GM19193 (cell line): ENCODE measurements around the gene RAPH1.

Experiments used
- POLR2A ChIP-seq: IDR thresholded peaks from 4 replicates; pipeline ENCODE4 v1.6.1; 2011; ENCODE audit not compliant: insufficient read depth, insufficient read length; ENCODE audit errors: extremely low read depth

The RAPH1 gene

DNA sequence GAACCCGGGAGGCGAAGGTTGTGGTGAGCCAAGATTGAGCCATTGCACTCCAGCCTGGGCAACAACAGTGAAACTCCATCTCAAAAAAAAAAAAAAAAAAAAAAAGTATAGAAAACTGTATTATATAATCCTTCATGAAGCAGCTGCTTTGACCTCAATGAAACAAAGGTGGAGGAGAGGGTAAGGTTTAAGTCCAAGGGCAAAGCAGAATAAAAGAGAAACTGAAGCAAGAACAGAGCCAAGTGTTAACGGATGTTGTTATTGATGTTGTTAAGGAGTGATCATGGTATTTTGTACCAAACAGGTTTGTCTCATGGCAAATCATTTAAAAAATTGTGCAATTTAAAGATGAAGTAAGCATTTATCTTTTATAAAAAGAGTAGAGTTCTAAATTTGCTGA lies 7.4 kb downstream of the RAPH1 start:
- TF ChIP-seq POLR2A = no peak

DNA sequence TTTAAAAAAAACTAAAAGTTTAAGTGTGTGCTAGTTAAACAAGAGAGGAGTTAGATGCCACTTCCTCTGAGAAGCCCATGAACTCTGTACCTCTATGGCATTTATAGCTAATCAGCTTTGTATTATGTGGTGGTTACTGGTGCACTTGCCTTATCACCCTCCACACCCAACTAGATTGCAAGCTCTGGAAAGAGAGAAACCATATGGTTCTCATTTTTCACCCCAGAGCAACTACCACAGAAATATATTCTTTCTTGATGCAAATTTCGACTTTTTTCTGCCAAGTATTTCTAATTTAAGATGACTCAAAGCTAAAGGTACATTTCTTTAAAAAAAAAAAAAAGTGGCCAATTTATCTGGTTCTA lies 24.2 kb downstream of the RAPH1 start:
- no peak for TF ChIP-seq POLR2A

DNA sequence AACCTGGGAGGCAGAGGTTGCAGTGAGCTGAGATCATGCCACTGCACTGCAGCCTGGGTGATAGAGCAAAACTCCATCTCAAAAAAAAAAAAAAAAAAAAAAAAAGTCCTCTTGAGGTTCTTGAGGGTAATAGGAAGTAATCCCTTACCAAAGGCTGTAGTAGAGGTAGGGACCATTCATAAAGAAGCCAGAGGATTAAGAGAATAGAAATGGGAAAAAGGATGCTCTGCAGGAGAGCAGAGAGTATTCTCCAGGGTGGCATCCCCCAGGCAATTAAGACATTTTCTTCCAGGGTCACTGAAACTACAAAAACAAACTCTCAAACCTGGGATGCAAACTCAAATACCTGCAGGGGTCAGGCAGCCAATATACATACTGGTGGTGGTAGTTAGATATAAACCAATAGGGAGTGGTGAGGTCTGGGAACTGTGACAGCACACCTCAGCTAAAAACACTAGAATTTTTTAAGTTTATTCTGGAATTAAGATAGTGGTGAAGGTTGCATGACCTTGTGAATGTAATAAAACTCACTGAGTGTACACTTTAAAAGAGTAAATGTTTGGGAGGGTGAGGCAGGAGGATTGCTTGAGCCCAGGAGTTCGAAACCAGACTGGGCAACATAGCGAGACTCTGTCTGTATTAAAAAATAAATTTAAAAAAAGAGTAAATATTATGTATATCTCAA lies 24.7 kb downstream of the RAPH1 start:
- no peak for TF ChIP-seq POLR2A

DNA sequence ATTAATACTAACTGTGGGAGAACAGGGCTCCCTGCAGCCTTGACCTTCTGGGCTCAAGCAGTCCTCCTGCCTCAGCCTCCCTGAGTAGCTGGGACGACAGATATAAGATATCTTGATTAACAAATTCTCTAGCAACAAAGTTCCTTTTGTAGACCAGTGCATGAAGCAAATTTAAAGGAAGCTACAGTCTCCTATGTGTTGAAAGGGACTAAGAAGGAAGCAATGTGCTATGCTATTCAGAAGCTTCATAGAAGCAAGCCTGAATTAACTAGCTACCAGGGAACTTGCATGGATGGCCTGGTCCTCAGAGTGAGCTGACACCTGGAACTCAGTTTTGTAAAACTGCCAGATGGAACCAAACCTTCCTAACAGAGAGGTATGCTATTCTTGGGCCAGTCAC lies 33.2 kb downstream of the RAPH1 start:
- no peak for TF ChIP-seq POLR2A

DNA sequence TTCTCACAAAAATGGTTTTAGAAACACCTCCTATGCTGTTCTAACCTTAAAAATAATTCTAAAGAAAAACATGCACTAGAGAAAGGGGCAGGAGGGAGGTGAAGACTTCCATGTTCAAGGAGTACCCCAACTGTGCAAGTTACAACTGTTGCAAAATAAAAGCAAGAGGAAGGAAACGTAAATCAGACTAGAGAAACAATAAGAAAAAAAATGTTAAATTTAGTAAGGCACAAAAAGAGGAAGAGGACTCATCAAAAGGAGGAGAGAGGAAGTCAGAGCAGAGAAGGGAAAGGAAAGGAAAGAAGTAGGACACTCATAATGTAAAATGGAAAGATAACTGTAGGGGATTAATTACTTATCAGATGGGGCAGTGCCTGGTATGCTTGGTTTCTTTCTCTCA lies 34.1 kb downstream of the RAPH1 start:
- no peak for TF ChIP-seq POLR2A

DNA sequence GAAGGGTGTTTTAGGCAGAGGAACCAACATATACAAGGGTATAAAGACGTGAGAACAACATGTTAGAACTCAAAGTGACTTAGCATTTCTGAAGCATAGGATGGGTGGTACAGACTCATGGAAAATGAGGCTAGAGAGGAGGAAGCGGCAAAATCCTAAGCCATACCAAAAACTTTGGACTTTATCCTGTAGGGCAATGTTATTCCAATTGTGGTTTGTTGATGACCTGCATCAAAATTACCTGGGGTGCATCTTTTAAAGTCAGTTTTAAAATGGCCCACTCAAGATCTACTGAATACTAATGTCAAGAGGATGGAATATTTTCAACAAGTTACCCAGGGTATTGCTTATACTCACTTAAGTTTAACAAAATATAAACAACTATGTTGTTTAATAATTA lies 34.8 kb downstream of the RAPH1 start:
- TF ChIP-seq POLR2A = no peak

DNA sequence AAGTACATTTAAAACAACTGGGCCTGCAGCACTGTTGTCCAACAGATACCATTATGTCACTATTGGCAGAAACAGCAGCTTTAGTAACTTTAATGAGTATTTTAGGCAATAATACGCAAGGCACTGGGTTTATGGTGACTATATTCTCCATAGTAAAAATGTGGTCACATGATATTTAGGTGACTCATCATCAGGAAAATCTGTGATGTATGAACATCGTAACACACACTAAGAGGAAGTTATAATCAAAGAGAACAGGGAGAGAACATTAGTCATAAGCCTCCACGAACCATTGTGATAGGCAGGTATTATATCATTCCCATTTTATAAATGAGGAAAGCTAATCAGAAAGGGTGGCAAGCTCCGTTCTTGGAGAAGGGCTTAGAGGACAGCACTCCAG lies 36.9 kb downstream of the RAPH1 start:
- no peak for TF ChIP-seq POLR2A

DNA sequence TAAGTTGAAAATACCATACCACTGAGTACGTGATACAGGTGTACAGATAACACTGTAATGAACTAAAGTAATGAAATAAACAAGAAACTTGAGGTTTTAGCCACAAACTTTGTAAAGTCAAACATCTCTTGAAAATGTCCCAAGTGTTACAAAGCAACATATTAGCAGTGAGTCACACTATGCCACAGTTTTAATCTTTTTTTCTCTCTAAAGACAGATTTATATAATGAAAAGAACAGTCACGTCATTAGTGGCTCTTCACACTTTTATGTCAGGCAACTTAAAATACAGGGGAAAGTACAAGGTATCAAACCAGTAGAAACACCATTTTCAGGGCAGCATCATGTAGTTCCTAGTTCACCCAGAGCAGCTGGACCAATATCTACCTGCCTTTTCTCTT lies 42.1 kb downstream of the RAPH1 start:
- no peak for TF ChIP-seq POLR2A

DNA sequence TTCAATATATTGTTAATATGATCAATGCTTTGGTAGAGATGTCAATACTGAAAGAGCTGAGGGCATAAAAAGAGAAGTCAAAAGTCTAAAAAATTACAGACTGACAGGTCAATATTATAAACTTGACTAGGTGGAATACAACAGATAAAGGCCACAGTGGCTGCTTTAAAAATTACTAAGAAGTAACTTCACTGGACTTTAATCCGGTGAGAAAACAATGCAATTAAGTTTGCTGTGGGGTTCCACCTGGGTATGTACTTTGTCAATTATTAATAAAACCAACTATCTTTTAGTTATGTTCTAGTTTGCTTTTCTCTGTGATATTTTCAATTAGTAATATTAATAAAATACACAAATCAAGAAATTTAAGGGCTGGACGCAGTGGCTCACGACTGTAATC lies 44.7 kb downstream of the RAPH1 start:
- no peak for TF ChIP-seq POLR2A

DNA sequence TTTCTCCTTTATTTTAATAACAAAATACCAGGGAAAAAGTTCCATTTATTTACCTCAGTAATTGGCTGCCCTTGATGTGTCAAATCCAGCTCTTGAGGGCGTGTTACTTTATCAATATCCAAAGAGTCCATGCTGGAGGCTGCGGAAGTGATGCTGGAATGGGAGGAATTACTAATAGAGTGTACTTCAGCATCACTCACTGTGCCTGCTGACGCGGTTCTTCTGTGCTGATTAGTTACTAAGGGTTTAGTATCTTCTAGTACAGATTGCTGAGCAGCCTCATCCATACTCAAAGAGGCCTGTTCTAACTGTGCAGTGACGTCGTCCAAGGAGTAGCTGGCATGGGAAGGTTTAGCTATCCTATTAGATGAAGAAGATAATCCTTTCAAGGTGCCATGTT lies 45.6 kb downstream of the RAPH1 start:
- TF ChIP-seq POLR2A = no peak

DNA sequence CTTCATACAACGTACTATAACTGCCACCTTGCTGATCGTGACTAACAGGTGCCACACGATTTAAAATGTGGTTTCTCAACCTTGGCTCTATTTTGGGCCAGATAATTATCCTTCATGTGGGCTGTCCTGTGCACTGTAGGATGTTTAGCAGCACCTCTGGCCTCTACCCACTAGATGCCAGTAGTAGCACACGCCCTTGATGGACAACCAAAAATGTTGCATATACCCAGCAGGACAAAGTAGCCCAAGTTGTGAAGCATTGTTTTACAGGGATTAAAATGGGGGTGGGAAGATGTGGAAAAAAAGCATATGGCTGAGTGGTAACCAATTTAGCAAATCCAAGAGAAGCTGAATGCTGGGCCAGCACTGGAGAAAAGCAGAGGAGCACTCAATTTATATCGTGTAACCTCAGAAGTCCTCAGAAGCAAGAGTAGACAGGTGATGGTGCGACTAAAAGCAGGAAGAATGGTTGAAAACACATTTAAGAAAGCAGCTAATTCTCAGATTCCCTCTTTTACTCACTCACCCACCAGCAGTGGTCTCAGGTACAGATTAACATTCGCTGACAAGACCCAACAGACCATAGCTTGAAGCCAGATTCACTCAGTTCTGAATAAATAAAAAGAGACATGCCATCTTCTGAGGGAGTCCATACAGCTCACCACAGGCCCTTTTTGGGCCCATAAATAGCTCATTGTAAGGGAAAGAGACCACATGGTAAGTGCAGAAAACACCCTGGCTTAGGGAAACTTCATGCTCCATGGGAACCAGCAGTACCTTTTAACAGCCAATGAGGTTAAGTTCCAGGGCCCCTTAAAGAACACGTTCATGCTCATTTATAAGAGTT lies 50.6 kb downstream of the RAPH1 start:
- no peak for TF ChIP-seq POLR2A

DNA sequence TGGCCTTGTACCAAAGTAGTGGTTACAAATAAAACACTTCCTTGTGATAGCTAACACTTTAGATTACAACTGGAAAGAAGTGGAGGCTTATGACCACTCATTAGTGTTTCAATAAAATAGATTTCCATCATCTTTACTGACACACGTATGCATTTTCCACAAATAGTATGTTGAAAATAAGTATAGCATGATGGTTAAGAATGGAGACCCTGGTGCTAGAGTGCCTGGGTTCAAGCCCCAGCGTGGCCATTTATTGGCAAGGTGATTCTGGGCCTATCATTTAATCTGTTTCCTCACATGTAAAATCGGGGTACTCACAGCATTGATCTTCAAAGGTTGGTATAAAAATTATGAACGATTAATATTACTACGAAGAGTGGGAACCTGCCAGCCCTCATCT lies 54.5 kb downstream of the RAPH1 start:
- no peak for TF ChIP-seq POLR2A

DNA sequence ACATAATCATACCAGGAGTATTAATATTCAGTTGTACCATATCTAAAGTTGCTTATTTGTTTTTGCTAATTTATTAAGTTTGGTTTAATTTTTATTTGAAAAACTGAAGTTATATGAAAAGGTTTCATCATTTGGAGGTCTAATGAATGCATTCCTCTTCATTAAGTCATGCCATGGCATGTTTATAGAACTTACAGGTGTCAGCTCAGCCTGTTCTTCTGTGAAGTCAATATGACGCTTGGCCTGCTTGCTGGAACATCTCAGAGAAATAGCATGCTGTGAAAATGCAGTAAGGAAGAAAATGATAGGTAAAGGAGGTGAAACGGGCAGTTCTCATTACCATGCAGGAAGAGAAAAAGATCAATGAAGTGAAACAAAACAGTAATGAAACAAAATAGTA lies 58.2 kb downstream of the RAPH1 start:
- no peak for TF ChIP-seq POLR2A

DNA sequence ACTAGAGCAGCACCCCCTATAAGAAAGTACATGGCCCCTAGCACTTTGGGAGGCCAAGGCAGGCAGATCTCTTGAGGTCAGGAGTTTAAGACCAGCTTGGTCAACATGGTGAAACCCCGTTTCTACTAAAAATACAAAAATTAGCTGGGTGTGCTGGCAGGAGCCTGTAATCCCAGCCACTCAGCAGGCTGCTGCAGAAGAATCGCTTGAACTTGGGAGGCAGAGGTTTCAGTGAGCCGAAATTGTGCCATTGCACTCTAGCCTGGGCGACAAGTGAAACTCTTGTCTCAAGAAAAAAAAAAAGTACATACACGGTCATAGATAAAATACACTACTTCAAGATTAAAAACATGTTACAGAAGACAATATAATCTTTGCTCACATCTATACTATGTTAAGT lies 63.8 kb downstream of the RAPH1 start:
- no peak for TF ChIP-seq POLR2A

DNA sequence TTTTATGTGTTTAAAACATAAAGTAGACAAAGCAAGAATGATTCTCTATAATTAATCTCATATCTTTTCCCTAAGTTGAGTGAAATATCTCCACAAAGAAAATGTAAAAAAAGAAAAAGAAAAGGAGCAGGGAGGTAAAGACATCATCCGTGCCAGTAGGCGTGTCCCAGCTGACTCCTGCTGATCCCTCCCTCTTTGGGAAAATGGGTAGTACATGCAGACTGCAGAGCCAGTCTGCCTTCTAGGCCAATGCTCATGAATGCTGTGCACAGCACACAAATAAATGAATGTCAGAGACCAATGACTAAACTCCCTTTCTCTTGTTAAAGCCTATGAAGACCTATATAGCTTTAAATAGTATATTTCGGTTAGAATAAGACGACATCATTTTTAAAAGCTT lies 64.7 kb downstream of the RAPH1 start:
- no peak for TF ChIP-seq POLR2A

DNA sequence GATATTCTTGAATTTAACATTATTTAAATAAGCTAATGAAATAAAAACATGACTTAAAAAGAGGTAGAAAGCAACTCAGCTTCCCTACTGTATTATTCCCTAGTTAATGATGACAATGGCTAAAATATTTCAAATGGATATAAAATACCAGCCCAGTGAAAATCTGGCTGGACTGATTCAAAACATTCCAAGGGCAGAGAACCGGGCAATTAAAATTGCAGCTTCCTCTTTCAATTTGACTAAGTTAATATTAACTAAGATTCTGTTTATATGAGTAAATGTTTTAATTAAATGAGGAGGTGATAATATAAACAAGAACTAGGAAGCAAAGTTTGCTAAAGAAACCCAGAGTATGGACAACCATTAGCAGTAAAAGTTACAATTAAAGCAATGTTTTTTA lies 65.6 kb downstream of the RAPH1 start:
- no peak for TF ChIP-seq POLR2A

DNA sequence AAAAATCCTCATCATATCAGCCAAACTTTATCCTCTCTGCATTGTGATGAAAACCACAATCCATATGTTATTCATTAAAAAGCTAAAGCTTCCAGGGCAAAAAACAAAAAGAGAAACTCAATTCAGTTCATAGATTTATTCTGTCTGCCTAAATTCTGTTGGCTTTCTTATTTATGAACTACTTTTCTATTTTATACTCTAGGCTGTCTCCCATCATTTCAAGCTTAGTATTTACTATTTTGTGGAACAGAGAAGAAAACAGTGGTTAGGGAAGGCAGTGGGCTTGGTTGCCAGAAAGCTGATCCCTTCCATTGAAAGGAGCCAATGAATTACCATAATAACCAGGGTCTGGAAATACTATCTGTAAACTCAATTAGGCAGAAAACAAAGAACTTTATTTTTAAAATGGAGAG lies 71.8 kb downstream of the RAPH1 start:
- no peak for TF ChIP-seq POLR2A

DNA sequence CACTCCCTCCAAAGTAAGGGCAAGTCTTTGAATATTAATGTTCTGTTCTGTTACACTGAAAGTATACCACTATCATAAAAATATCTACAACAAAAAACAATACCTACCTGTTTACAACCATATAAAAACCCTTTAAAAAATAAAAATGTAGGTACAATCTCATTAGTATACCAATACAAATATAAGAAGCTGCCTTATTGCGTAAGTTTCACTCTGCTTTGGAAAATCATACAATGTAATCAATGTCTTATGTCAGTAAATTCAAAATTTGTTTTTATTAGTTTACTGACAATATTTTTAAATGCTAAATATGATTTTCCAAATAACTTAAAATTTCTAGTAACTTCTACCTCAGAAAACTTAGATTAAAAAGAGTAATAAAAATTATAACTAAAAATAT lies 72.8 kb downstream of the RAPH1 start:
- no peak for TF ChIP-seq POLR2A

DNA sequence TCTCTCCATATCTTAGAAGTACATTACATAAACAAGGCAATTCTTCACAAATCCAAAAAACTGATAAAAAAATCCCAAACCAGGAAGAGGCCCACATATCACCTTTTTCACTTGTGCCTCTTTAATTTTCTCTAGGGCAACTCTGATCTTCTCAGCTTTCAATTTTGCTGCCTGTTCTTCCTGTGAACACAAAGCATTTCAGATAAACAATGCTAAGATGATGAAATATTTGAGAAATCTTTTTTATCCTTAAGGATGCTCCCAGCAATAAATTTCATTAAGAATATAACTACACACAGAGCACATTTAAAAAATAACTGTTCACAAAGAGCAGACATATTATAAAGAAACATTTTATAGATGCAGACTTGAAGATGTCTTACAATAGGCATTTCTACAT lies 73.4 kb downstream of the RAPH1 start:
- no peak for TF ChIP-seq POLR2A
